Bronchial epithelial cell (primary cell): ENCODE data around the gene PCDHGA9. TPM values are rescaled to one million over a fixed set of nuclear protein-coding genes. Genes with fewer than 3 reads are reported as not detected.

Experiments
- DNase-seq: peaks from one replicate; pipeline ENCODE4 v3.0.0-alpha.2; 2010; ENCODE audit warnings: low read depth
- FAIRE-seq: peaks from 2 replicates; lab custom pipeline; 2011; peaks lifted over from hg19 to GRCh38; lab: Jason Lieb, UNC
- H3K27me3 ChIP-seq: 2 replicates; pipeline ENCODE4 v1.5.1; 2011; ENCODE audit warnings: low read length; ENCODE audit not compliant: control insufficient read depth, insufficient read depth
- H3K36me3 ChIP-seq: 2 replicates; pipeline ENCODE4 v1.5.1; 2011; ENCODE audit warnings: low read length; ENCODE audit not compliant: control insufficient read depth, insufficient read depth
- H3K4me3 ChIP-seq: 2 replicates; pipeline ENCODE4 v1.5.1; 2011; ENCODE audit warnings: mild to moderate bottlenecking, low read depth, low read length, control low read depth
- CTCF ChIP-seq: IDR thresholded peaks from 2 replicates; pipeline ENCODE4 v1.5.1; 2011; ENCODE audit warnings: mild to moderate bottlenecking, moderate library complexity, low read length, control low read depth, inconsistent platforms; ENCODE audit not compliant: insufficient read depth, severe bottlenecking
- total RNA-seq: library from RNA; depleted of rRNA; stranded (reverse); fragments of >200 nt; gene quantifications from 2 replicates; pipeline ENCODE4 v1.2.1, GENCODE V29; 2014

PCDHGA9 gene
- total RNA-seq, 1 donor from 2014 or later = 0.53 TPM

- FAIRE-seq = no peak
- Histone ChIP-seq H3K27me3 (peaks cover 13% of the 10 kb centered on the region), H3K36me3 (no peaks in the 10 kb centered on the region), H3K4me3 (peak within 1 kb of the TSS; percentile 23)
- DNase-seq = peak; percentile 25
- peak; percentile 33 for TF ChIP-seq CTCF
Observed at GRCh38 chr5:141359790-141360426, 42.7 kb upstream of the PCDHGA9 start, which contains the start of gene PCDHGB2. TSS of gene PCDHGB2 (plus strand) at chr5:141359994. CDS start at chr5:141360136, 142 bp downstream.

- Histone ChIP-seq H3K36me3 (no peaks in the 10 kb centered on the region), H3K4me3 (no peak overlapping the region), H3K27me3 (peaks cover 17% of the 10 kb centered on the region)
- TF ChIP-seq CTCF = no peak
- DNase-seq (no peak), FAIRE-seq (no peak)
Observed at GRCh38 chr5:141360685-141361084, 41.9 kb upstream of the PCDHGA9 start.

GRCh38 chr5:141362719-141363118 lies 39.9 kb upstream of the PCDHGA9 start:
- H3K4me3 ChIP-seq = no peak overlapping the region
- DNase-seq = no peak
- FAIRE-seq = no peak
- no peaks in the 10 kb centered on the region for H3K36me3 ChIP-seq
- TF ChIP-seq CTCF = no peak
- peaks cover 25% of the 10 kb centered on the region for H3K27me3 ChIP-seq

- H3K27me3 ChIP-seq = peaks cover 25% of the 10 kb centered on the region
- DNase-seq = no peak
- H3K4me3 ChIP-seq = no peak within 1 kb of the TSS
- FAIRE-seq = no peak
- no peak for TF ChIP-seq CTCF
- H3K36me3 ChIP-seq = no peaks in the 10 kb centered on the region
Observed at GRCh38 chr5:141363952-141364660, 38.5 kb upstream of the PCDHGA9 start, which contains the start of gene PCDHGA5. TSS of gene PCDHGA5 (plus strand) at chr5:141364162. CDS start at chr5:141364331, 169 bp downstream.

- Histone ChIP-seq H3K4me3 (no peak overlapping the region), H3K36me3 (no peaks in the 10 kb centered on the region), H3K27me3 (peaks cover 24% of the 10 kb centered on the region)
- FAIRE-seq = no peak
- TF ChIP-seq CTCF = no peak
- no peak for DNase-seq
Observed at GRCh38 chr5:141366016-141366896, 36.3 kb upstream of the PCDHGA9 start.
